Ishikawa (cell line): ENCODE results near the gene CCL17.

Experiments
- CEBPB ChIP-seq: IDR thresholded peaks from 2 replicates; pipeline ENCODE4 v1.6.1; 2012
- CREB1 ChIP-seq: IDR thresholded peaks from 2 replicates; pipeline ENCODE4 v1.6.1; 2012; ENCODE audit warnings: low read depth
- EP300 ChIP-seq: IDR thresholded peaks from 2 replicates; pipeline ENCODE4 v1.6.1; 2012; ENCODE audit warnings: borderline replicate concordance
- FOXM1 ChIP-seq: IDR thresholded peaks from 2 replicates; pipeline ENCODE4 v1.6.1; 2012; ENCODE audit warnings: low read depth, borderline replicate concordance
- MAX ChIP-seq: IDR thresholded peaks from 2 replicates; pipeline ENCODE4 v1.6.1; 2012
- RAD21 ChIP-seq: IDR thresholded peaks from 2 replicates; pipeline ENCODE4 v1.6.1; 2012; ENCODE audit warnings: low read depth
- REST ChIP-seq: IDR thresholded peaks from 2 replicates; pipeline ENCODE4 v1.6.1; 2012; ENCODE audit warnings: low read depth, mild to moderate bottlenecking
- TAF1 ChIP-seq: IDR thresholded peaks from 2 replicates; pipeline ENCODE4 v1.6.1; 2012; ENCODE audit warnings: low read depth, mild to moderate bottlenecking
- TCF12 ChIP-seq: IDR thresholded peaks from 2 replicates; pipeline ENCODE4 v1.6.1; 2012; ENCODE audit warnings: low read depth
- TEAD4 ChIP-seq: IDR thresholded peaks from 2 replicates; pipeline ENCODE4 v1.6.1; 2012
- YY1 ChIP-seq: IDR thresholded peaks from 2 replicates; pipeline ENCODE4 v1.6.1; 2012; ENCODE audit warnings: low read depth
- ZBTB7A ChIP-seq: IDR thresholded peaks from 2 replicates; pipeline ENCODE4 v1.6.1; 2012; ENCODE audit warnings: low read depth

- TF ChIP-seq CEBPB, result no peak
- TF ChIP-seq MAX, result no peak
- no peak for TF ChIP-seq TAF1
- TF ChIP-seq EP300, result no peak
- TF ChIP-seq YY1, result no peak
- TF ChIP-seq CREB1, result no peak
- TF ChIP-seq TEAD4, result no peak
- TF ChIP-seq RAD21, result no peak
- TF ChIP-seq REST, result no peak
- no peak for TF ChIP-seq ZBTB7A
- no peak for TF ChIP-seq FOXM1
- TF ChIP-seq TCF12, result no peak
Observed at GRCh38 chr16:57391300-57391699, 13.3 kb upstream of the CCL17 start.
